DMS79 treated with DMSO at 0.1 percent for 48 hours (cell line): ENCODE results near the gene RNF123.
"Not testable (repeated sequence)": the region's sequence is repeated elsewhere in the genome, so short reads cannot be mapped to it uniquely, and the experiment has no call there.

Source experiments
- DNase-seq: peaks from one replicate; lab custom pipeline; 2025; lab: John Stamatoyannopoulos, UW

Gene RNF123

GRCh38 chr3:49720855-49721595 is 31.7 kb downstream of the RNF123 start:
- no peak for DNase-seq

GRCh38 chr3:49721596-49721895 is 32.2 kb downstream of the RNF123 start:
- no peak for DNase-seq

GRCh38 chr3:49721896-49722781 is 32.8 kb downstream of the RNF123 start:
- DNase-seq, result no peak

GRCh38 chr3:49722896-49723295 is 33.5 kb downstream of the RNF123 start:
- no peak for DNase-seq

- DNase-seq, result peak; percentile 14
Measured at GRCh38 chr3:49723296-49723627, 33.9 kb downstream of the RNF123 start.

GRCh38 chr3:49723628-49724551 is 34.5 kb downstream of the RNF123 start, which contains the start of gene GMPPB:
Gene GMPPB (minus strand): TSS chr3:49723951. CDS start chr3:49723726, 225 bp downstream.
- peak; percentile 61 for DNase-seq

- no peak for DNase-seq
Measured at GRCh38 chr3:49724586-49724985, 35.2 kb downstream of the RNF123 start.

GRCh38 chr3:49725906-49726681 is 36.7 kb downstream of the RNF123 start:
- DNase-seq, result no peak

GRCh38 chr3:49727154-49727923 is 38.0 kb downstream of the RNF123 start:
- DNase-seq, result no peak

- DNase-seq, result no peak
Measured at GRCh38 chr3:49727924-49728361, 38.6 kb downstream of the RNF123 start.

GRCh38 chr3:49729966-49730609 is 40.7 kb downstream of the RNF123 start:
- DNase-seq, result no peak

- DNase-seq, result no peak
Measured at GRCh38 chr3:49732597-49732996, 43.2 kb downstream of the RNF123 start.

GRCh38 chr3:49733551-49733950 is 44.2 kb downstream of the RNF123 start:
- no peak for DNase-seq

- DNase-seq, result no peak
Measured at GRCh38 chr3:49734752-49735151, 45.4 kb downstream of the RNF123 start.

- no peak for DNase-seq
Measured at GRCh38 chr3:49738067-49738713, 48.8 kb downstream of the RNF123 start.

GRCh38 chr3:49740427-49740826 is 51.1 kb downstream of the RNF123 start:
- no peak for DNase-seq

- no peak for DNase-seq
Measured at GRCh38 chr3:49745986-49746385, 56.6 kb downstream of the RNF123 start.

GRCh38 chr3:49747792-49748480 is 58.6 kb downstream of the RNF123 start:
- no peak for DNase-seq

GRCh38 chr3:49748874-49749273 is 59.5 kb downstream of the RNF123 start:
- not testable (repeated sequence) for DNase-seq
